T-cell (primary cell): ENCODE data around the gene SMARCC1. TPM values are rescaled to one million over a fixed set of nuclear protein-coding genes. Genes with fewer than 3 reads are reported as not detected.

ENCODE experiments used
- ATAC-seq, 4 experiments: fragments of 200-7000 bp in 3 of 4; fragments of 150-1000 bp in 1 of 4; cut with Tn5 transposase; replicated peaks in 1 of 4; 1 replicate in 3 of 4; 2 replicates in 1 of 4; pipeline ENCODE4 v1.10.0; 2021; ENCODE audit warnings: moderate library complexity in 3 of 4, mild to moderate bottlenecking in 2 of 4, moderate number of reproducible peaks in 1 of 4
- CTCF ChIA-PET, 2 donors: fragments of 300-600 bp; sonication (Branson Sonifier 250); formaldehyde crosslinking; loops; one replicate each; lab custom pipeline; 2022; ENCODE audit warnings: antibody characterized with exemption in 2 of 2; lab: Charles Lee
- POLR2A ChIA-PET, 2 donors: fragments of 300-600 bp; sonication (Branson Sonifier 250); formaldehyde crosslinking; loops; one replicate each; lab custom pipeline; 2022; ENCODE audit warnings: antibody characterized with exemption in 2 of 2; lab: Charles Lee
- DNase-seq, 35 experiments: peaks; one replicate each; pipeline versions ENCODE4 v3.0.0 to v3.0.0-alpha.2; 2013 to 2023
- H3K27ac ChIP-seq: one replicate; pipeline ENCODE4 v1.5.1; 2013; ENCODE audit warnings: low read length
- H3K27me3 ChIP-seq, 2 experiments: replicated peaks in 1 of 2; 1 replicate in 1 of 2; 2 replicates in 1 of 2; pipeline versions ENCODE4 v1.6.1 to v1.7.0; 2013; ENCODE audit warnings: low read length in 1 of 2, mixed read lengths in 1 of 2; ENCODE audit not compliant: control insufficient read depth in 2 of 2, insufficient read depth in 2 of 2; ENCODE audit errors: extremely low read depth in 1 of 2
- H3K36me3 ChIP-seq, 2 donors: 1 replicate in 1 of 2; 2 replicates in 1 of 2; pipeline versions ENCODE4 v1.6.1 to v1.7.0; 2013; ENCODE audit warnings: low read length in 1 of 2; ENCODE audit not compliant: control insufficient read depth in 2 of 2, insufficient read depth in 1 of 2; ENCODE audit errors: extremely low read depth in 1 of 2
- H3K4me1 ChIP-seq, 2 experiments: 1 replicate in 1 of 2; 2 replicates in 1 of 2; pipeline versions ENCODE4 v1.6.1 to v1.7.0; 2013; ENCODE audit warnings: low read length in 2 of 2, mixed read lengths in 1 of 2; ENCODE audit not compliant: insufficient read depth in 2 of 2, control insufficient read depth in 1 of 2; ENCODE audit errors: extremely low read depth in 1 of 2
- H3K4me3 ChIP-seq, 2 donors: 1 replicate in 1 of 2; 2 replicates in 1 of 2; pipeline versions ENCODE4 v1.5.1 to v1.7.0; 2013; ENCODE audit warnings: mild to moderate bottlenecking in 2 of 2, low read length in 1 of 2, moderate library complexity in 1 of 2; ENCODE audit not compliant: control insufficient read depth in 1 of 2; ENCODE audit errors: extremely low read depth in 1 of 2
- H3K9me3 ChIP-seq: 2 replicates; pipeline ENCODE4 v1.7.0; 2013
- H3K27ac Mint-ChIP-seq, 2 donors: one replicate each; pipeline ENCODE4 v1.8.0; 2020 to 2021; ENCODE audit warnings: mild to moderate bottlenecking in 2 of 2, mixed read lengths in 2 of 2
- H3K27me3 Mint-ChIP-seq, 2 donors: one replicate each; pipeline ENCODE4 v1.8.0; 2021 to 2022; ENCODE audit warnings: mixed read lengths in 2 of 2
- H3K36me3 Mint-ChIP-seq: one replicate; pipeline ENCODE4 v1.8.0; 2021; ENCODE audit warnings: mixed read lengths
- H3K4me1 Mint-ChIP-seq, 3 donors: one replicate each; pipeline ENCODE4 v1.8.0; 2020 to 2022; ENCODE audit warnings: mixed read lengths in 3 of 3, mild to moderate bottlenecking in 1 of 3
- H3K4me3 Mint-ChIP-seq, 3 donors: one replicate each; pipeline ENCODE4 v1.8.0; 2020 to 2022; ENCODE audit warnings: mild to moderate bottlenecking in 3 of 3, mixed read lengths in 3 of 3, moderate library complexity in 3 of 3
- H3K9me3 Mint-ChIP-seq, 3 donors: one replicate each; pipeline ENCODE4 v1.8.0; 2020 to 2022; ENCODE audit warnings: mixed read lengths in 3 of 3
- WGBS: methylation state at CpG from one replicate; pipeline ENCODE4 v1.1.5; 2013; ENCODE audit warnings: missing lambda C conversion rate; ENCODE audit not compliant: insufficient coverage; 5-methylcytosine and 5-hydroxymethylcytosine counted together
- total RNA-seq, 35 experiments: library from RNA in 6 of 35; stranded (reverse) in 6 of 35; fragments of 120-200 nt in 1 of 35; gene quantifications; one replicate each; pipeline versions ENCODE4 v1.2.1 to v1.2.4 and lab custom pipeline; 2013 to 2026

SMARCC1 gene
- total RNA-seq, 5 donors from 2014 or later (not counting 1 experiment from before 2014, with no cell fraction given), result 88.9 to 99.3 (median 92.4) TPM

GRCh38 chr3:47813551-47814177 lies 32.0 kb upstream of the SMARCC1 start:
- H3K4me3 Mint-ChIP-seq, result no peak overlapping the region
- no peak overlapping the region for H3K4me3 ChIP-seq
- no peak overlapping the region for H3K27ac ChIP-seq
- POLR2A ChIA-PET, result interaction anchor here in 1 of 2 donors (0.6 kb wide), 1 partner anchor 705 kb away, joined by 3 read pairs; no protein-coding TSS in a partner anchor
- no peaks in the 10 kb centered on the region for H3K9me3 ChIP-seq
- CTCF ChIA-PET, result interaction anchor here (0.6 to 1.0 kb wide), 3 partner anchors 12 to 165 kb away, joined by 3 to 4 read pairs (median 3); no protein-coding TSS in a partner anchor
- H3K36me3 Mint-ChIP-seq, result peaks cover 33% of the 10 kb centered on the region
- H3K27me3 Mint-ChIP-seq, result no peaks in the 10 kb centered on the region
- H3K36me3 ChIP-seq, result peaks cover 25 to 55% of the 10 kb centered on the region in 2 donors
- ATAC-seq, result no peak
- WGBS, result 100% methylated on average over 3 of the region's 8 CpGs
- no peaks in the 10 kb centered on the region for H3K9me3 Mint-ChIP-seq
- H3K27ac Mint-ChIP-seq, result no peak overlapping the region
- H3K27me3 ChIP-seq, result no peaks in the 10 kb centered on the region
- DNase-seq, result no peak
- peaks cover 4 to 6% (median 6%) of the 10 kb centered on the region in 3 donors for H3K4me1 Mint-ChIP-seq
- no peaks in the 10 kb centered on the region for H3K4me1 ChIP-seq

DNA sequence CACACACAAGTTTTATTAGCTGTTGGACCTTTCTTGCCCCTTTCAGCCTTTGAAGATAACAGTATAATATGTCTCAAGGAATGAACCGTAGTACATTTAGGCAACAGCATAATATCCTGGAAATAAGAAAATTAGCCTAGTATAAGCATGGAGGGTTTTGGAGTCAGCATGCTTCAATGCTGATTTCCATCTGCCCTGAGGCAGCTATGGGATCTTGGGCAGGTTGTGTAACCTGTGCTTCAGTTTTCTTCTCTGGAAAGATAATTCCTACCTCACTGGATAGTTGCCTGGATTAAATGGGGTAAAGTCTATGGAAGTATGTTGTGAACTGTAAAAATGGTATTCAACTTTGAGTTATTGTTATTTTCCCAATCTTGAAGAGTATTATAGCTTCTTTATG lies 22.9 kb upstream of the SMARCC1 start:
- peaks cover 0 to 14% of the 10 kb centered on the region in 2 donors for H3K36me3 ChIP-seq
- Mint-ChIP-seq H3K36me3 (no peaks in the 10 kb centered on the region), H3K4me1 (peaks cover 21 to 30% (median 25%) of the 10 kb centered on the region in 3 donors), H3K9me3 (no peaks in the 10 kb centered on the region), H3K27me3 (no peaks in the 10 kb centered on the region), H3K27ac (peak overlapping the region; percentile 27 to 94), H3K4me3 (peak overlapping the region; percentile 91 to 94 (median 93))
- WGBS, result no CpG with 5 or more reads among the region's 1 CpG
- H3K27me3 ChIP-seq, result no peaks in the 10 kb centered on the region
- no peak overlapping the region for H3K4me3 ChIP-seq
- ATAC-seq (no peak), DNase-seq (no peak)
- H3K27ac ChIP-seq, result no peak overlapping the region
- H3K9me3 ChIP-seq, result no peaks in the 10 kb centered on the region
- H3K4me1 ChIP-seq, result peaks cover 9 to 17% of the 10 kb centered on the region in 2 experiments
- POLR2A ChIA-PET, result interaction anchor here in 1 of 2 donors (0.6 kb wide), 1 partner anchor 41 kb away, joined by 3 read pairs; no protein-coding TSS in a partner anchor
- CTCF ChIA-PET, result interaction anchor here (1.0 to 1.6 kb wide), 2 partner anchors 21 to 283 kb away, joined by 3 to 7 read pairs; no protein-coding TSS in a partner anchor

DNA sequence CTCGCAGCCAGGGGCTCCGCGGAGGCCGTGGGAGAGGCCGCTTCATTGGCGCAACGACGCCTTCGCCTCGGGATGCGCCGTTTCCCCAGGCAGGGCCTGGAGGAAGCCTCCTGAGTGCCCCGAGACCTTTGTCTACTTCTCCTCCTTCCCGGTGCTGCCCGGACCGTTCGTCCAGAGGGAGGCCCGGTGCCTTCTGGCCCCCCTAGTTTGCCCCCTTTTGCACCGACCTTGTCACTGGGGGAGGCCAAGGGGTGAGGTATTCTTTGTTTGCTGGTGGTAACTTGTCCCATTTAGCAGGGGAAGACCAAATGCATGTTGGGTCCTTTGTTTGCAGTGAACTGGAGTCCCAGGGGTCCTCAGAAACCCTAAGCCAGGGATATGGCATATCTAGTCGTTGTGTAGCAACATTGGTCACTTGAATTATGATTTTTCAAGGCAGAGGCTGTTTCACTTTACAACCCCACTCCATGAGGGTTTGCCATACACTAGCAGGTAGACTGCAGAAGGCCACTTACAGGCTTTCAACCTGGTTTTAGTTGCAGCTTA lies 21.9 kb upstream of the SMARCC1 start:
- DNase-seq (peak in 3 of 35 experiments; percentile 2 to 16 (median 6)), ATAC-seq (peak in 3 of 4 experiments; percentile 36 to 46 (median 38))
- Histone ChIP-seq H3K27me3 (no peaks in the 10 kb centered on the region), H3K4me3 (peak overlapping the region; percentile 88 to 93), H3K9me3 (no peaks in the 10 kb centered on the region), H3K4me1 (peaks cover 9 to 17% of the 10 kb centered on the region in 2 experiments), H3K27ac (peak overlapping the region; percentile 58), H3K36me3 (peaks cover 0 to 11% of the 10 kb centered on the region in 2 donors)
- H3K9me3 Mint-ChIP-seq, result no peaks in the 10 kb centered on the region
- ChIA-PET CTCF (interaction anchor here (1.0 to 1.6 kb wide), 2 partner anchors 22 to 282 kb away, joined by 3 to 7 read pairs; no protein-coding TSS in a partner anchor), POLR2A (no interaction called here)
- H3K27ac Mint-ChIP-seq, result peak overlapping the region; percentile 94 to 95
- H3K4me1 Mint-ChIP-seq, result peaks cover 21 to 30% (median 25%) of the 10 kb centered on the region in 3 donors
- H3K27me3 Mint-ChIP-seq, result no peaks in the 10 kb centered on the region
- H3K4me3 Mint-ChIP-seq, result peak overlapping the region; percentile 91 to 94 (median 93)
- H3K36me3 Mint-ChIP-seq, result no peaks in the 10 kb centered on the region
- under 1% methylated on average over 17 of the region's 20 CpGs for WGBS

- peaks cover 0 to 7% of the 10 kb centered on the region in 2 donors for H3K36me3 ChIP-seq
- DNase-seq (peak; percentile 67 to 91 (median 81)), ATAC-seq (peak; percentile 94)
- H3K27me3 Mint-ChIP-seq, result no peaks in the 10 kb centered on the region
- H3K27ac Mint-ChIP-seq, result peak within 1 kb of the TSS; percentile 95 to 96
- H3K27me3 ChIP-seq, result no peaks in the 10 kb centered on the region
- H3K9me3 ChIP-seq, result no peaks in the 10 kb centered on the region
- H3K4me3 ChIP-seq, result peak within 1 kb of the TSS; percentile 88 to 93
- ChIA-PET POLR2A (interaction anchor here in 1 of 2 donors (0.5 kb wide), 1 partner anchor 7 kb away, joined by 3 read pairs; no protein-coding TSS in a partner anchor), CTCF (interaction anchor here in 1 of 2 donors (0.6 to 1.5 kb wide), 2 partner anchors 9 to 23 kb away, joined by 3 to 7 read pairs; no protein-coding TSS in a partner anchor)
- H3K4me3 Mint-ChIP-seq, result peak within 1 kb of the TSS; percentile 92 to 94 (median 94)
- peaks cover 21 to 30% (median 25%) of the 10 kb centered on the region in 3 donors for H3K4me1 Mint-ChIP-seq
- H3K27ac ChIP-seq, result peak within 1 kb of the TSS; percentile 88
- WGBS, result under 1% methylated on average over 83 of the region's 90 CpGs
- peaks cover 9 to 17% of the 10 kb centered on the region in 2 experiments for H3K4me1 ChIP-seq
- H3K9me3 Mint-ChIP-seq, result no peaks in the 10 kb centered on the region
- no peaks in the 10 kb centered on the region for H3K36me3 Mint-ChIP-seq
Observed at GRCh38 chr3:47802734-47803479, 21.2 kb upstream of the SMARCC1 start, which contains the start of gene DHX30. Gene DHX30, plus strand, starts transcription at chr3:47803138. Its CDS starts 7,546 bp downstream, at chr3:47810684.

DNA sequence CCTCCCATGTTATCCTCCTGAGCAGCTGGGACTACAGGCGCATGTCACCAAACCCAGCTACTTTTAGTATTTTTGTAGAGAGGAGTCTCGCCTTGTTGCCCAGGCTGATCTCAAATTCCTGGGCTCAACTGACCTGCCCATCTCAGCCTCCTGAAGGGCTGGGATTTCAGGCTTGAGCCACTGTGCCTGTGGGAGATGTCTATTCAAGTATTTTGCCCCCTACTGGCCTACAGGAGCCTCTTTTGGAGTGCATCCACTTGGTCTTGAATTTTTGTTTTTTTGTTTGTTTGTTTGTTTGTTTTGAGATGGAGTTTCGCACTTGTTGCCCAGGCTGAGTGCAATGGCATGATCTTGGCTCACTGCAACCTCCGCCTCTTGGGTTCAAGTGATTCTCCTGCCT lies 18.0 kb upstream of the SMARCC1 start:
- Histone ChIP-seq H3K27me3 (no peaks in the 10 kb centered on the region), H3K36me3 (no peaks in the 10 kb centered on the region), H3K4me3 (no peak overlapping the region), H3K27ac (no peak overlapping the region), H3K4me1 (peaks cover 6 to 17% of the 10 kb centered on the region in 2 experiments), H3K9me3 (no peaks in the 10 kb centered on the region)
- H3K4me3 Mint-ChIP-seq, result no peak overlapping the region
- no peak overlapping the region for H3K27ac Mint-ChIP-seq
- ChIA-PET POLR2A (no interaction called here), CTCF (interaction anchor here in 1 of 2 donors (0.7 to 1.3 kb wide), 2 partner anchors 179 to 277 kb away, joined by 3 to 4 read pairs; no protein-coding TSS in a partner anchor)
- H3K27me3 Mint-ChIP-seq, result no peaks in the 10 kb centered on the region
- WGBS, result 71% methylated on average over 1 of the region's 4 CpGs
- no peaks in the 10 kb centered on the region for H3K36me3 Mint-ChIP-seq
- no peaks in the 10 kb centered on the region for H3K9me3 Mint-ChIP-seq
- ATAC-seq, result no peak
- H3K4me1 Mint-ChIP-seq, result peaks cover 19 to 23% (median 22%) of the 10 kb centered on the region in 3 donors
- DNase-seq, result peak in 1 of 35 experiments; percentile 14
